Middle frontal gyrus (tissue), 1 donor: Measurements from ENCODE around the gene DHX38.

Experiments
- DNase-seq: peaks from one replicate; pipeline ENCODE4 v3.0.0-alpha.2; 2015; ENCODE audit warnings: low spot score; ENCODE audit errors: extremely low spot score

The DHX38 gene

GRCh38 chr16:72120026-72120425, 26.4 kb downstream of the DHX38 start:
- DNase-seq: no peak

DNA sequence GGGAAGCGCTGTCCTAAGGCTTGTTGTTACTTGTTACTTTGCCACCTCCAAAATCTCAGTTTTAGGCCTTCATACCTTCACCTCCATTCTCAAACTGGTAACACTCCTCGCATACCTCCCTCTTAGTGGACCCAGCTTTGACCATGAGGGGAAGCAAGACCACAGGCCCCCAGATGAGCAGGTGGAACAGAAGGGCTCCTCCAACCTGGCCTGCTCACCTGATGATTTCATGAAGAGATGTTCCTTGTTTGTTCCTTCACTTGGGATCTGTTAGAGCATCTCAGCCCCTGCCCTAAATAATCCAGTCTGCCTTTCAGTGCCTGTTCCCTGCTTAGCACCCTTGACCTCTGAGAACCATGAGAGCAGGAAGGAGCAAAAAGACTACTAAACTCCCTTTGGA, 28.7 kb downstream of the DHX38 start:
- no peak for DNase-seq

- DNase-seq: no peak
These were observed 29.3 kb downstream of the DHX38 start for GRCh38 chr16:72122916-72123315.

DNA sequence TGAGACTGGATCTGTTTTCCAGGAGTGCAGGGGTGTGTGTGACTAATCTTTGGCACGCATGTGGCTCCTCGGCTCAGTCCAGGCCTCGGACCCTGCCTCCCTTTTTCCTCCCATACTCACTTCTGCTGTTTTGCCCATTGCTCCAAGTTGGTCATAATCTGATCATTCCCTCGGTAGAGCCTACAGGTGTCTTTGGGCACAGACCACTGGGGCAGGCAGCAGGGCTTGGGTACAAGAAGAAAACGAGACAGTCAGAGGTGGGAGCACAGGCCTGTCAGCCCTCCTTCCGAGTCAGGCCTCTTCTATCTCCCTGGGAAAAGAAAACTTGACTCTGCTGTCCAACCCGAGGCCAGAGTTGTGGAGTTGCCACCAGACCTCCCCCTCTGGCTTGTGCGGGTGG, 29.8 kb downstream of the DHX38 start:
- DNase-seq: no peak

GRCh38 chr16:72124148-72124547, 30.5 kb downstream of the DHX38 start:
- no peak for DNase-seq

GRCh38 chr16:72124761-72125634, 31.4 kb downstream of the DHX38 start:
- peak; percentile 57 for DNase-seq

DNA sequence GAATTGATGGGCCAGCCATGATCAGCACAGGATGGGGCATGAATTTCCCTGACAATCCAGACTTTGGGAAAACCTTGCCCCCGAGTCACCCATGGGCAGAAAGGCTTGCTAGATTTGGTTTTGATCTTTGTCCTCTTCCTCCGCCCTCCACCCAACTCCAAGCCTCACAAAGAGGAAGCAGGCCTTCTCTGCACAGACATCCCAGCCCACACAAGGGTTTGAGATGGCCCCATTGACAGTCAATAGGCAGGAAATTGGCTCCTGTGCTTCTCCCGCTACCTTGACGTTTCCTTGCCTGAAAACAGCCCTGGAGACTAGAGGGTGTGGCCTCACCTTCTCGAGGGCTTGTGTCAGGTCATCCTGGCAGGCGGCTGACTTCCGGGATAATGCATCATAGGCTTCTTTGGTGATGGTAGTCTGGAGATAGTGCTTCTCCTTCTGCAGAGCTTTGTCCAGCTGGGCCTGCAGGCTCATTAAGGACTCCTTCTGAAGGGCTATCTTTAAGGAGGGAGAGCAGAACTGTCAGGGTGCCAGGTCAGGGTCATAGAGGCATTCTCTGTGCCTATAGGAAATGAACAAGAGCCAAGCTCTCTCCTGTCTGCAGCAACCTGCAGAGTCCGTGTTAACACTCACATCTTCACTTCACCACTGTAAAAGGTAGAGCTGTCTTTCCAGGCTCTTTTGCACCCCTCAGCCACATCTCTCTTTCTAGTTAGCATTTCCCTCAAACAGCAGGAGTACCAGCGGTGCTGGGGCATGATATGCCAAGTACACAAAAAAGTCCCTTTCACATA, 32.2 kb downstream of the DHX38 start:
- DNase-seq: no peak

DNA sequence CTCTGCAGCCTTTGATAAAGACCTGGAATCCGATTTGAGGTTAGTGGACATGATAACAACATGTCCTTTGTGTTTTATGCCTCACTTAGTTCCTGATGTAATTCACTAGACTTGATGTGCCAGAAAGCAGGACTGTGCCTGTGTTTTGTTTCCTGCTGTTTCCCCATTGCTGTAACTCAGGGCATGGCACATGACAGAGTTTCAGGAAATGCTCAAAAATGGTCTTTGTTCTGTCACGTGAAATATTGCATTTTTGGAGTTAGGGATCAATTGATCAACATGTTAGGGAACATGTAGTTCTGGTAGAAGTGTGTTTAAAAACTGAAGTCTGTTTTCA, 32.8 kb downstream of the DHX38 start:
- no peak for DNase-seq

GRCh38 chr16:72128701-72129100, 35.1 kb downstream of the DHX38 start:
- no peak for DNase-seq

GRCh38 chr16:72129976-72130656, 36.5 kb downstream of the DHX38 start:
- no peak for DNase-seq

DNA sequence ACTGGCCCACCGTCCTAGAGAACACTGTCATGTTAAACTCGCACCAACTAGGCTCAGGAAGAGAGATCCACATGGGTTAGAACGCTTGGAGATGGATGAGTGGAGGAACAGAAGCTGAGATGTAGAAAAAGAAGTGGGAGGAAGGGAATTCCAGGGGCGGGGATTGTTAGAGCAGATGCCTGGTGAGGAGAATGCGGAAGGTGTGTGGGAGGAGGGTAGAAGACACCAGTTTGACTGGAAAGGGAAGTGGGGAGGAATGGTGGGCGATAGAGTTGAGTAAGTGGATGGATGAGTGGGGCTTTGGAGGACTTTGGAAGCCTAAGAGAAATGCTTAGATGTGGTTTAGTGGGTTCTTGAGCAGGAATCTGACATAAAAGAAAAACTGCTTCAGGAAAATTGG, 37.4 kb downstream of the DHX38 start:
- no peak for DNase-seq

DNA sequence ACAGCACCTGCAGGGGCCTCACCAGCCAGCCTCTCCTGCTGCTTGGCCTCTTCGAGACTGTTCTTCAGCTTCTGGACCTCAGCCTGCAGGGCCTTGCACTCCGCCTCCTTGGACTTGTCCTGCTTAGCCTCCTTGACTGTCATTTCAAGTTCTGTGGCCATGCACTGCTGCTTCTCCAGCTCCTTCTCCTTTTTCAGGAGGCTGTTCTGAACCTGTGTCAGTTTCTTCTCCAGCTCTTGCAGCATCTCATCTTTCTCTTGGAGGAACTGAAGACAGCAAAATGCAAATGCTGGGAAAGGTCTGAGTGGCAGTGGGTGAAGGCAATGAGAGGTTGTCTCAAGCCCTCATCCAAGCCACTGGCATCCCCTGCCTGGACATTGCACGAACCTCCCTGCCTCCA, 39.1 kb downstream of the DHX38 start:
- DNase-seq: no peak

GRCh38 chr16:72134507-72134906, 40.9 kb downstream of the DHX38 start:
- no peak for DNase-seq

DNA sequence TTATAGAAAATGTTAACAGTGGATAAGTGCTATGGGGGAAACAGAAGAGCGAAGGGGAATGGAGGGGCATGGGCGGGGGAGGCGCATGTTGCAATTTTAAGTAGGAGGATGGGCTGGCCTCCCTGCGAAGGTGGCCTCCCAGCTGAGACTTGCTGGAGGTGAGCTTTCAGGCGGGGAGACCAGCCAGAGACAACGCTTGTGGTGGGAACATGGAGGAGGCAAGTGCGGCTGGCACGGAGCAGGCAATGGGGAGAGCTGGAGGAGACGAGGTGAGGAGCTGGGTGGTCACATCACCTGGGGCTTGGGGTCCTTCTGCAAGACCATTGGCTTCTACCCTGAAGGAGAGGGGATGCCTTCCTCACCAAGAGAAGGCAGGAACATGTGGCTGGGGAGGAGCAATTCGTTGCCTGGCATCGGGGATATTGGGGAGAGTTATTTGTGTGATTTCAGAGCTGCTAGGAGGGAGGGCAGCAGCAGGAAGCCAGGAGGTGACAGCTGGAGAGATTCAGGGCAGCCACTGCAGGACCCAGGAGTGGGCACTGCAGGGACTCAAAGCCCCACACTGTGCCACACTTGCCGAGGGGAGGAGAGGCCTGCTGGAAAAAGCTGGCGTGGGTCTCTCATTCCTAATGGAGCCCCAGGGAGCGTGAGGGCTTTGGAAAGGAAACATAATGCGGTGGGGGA, 43.9 kb downstream of the DHX38 start:
- DNase-seq: no peak

GRCh38 chr16:72138064-72138572, 44.5 kb downstream of the DHX38 start:
- no peak for DNase-seq

DNA sequence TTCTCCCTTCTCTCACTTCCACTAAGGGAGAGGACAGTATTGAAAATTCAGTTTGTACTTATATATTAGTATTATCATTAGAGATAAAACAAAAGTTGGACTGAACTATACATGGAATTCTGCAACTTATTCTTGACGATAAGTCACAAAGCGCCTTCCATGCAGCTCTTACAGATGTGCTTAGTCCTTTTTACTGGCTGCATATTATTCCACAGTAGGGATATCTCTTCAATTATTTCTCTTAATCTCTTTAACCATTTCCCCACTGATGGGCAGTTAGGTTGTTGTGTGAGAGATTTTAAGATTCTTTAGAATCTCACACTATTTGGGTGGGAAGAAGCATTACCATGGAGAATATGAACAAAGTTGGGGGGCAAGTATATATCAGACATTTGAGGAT, 46.3 kb downstream of the DHX38 start:
- no peak for DNase-seq

GRCh38 chr16:72142476-72142875, 48.8 kb downstream of the DHX38 start:
- no peak for DNase-seq

- DNase-seq: no peak
These were observed 56.2 kb downstream of the DHX38 start for GRCh38 chr16:72149676-72150464.

DNA sequence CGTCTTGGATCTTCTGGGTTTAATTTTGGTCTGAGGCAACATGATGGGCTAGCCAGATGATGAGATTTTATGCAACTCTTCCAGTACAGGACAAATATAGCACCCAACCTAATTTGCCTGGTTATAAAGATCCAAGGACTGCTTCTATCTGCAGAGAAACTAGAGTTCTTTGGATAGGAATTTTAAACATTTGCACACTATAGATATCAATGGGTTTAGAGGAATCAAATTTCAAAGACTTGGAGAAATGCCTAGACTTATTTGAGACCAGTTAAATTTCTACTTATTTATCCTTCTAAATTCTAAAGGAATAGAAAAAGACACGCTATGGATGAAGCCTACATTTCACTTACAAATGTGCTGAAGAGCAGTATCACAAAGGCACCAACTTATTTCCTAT, 65.7 kb downstream of the DHX38 start:
- no peak for DNase-seq

- DNase-seq: no peak
These were observed 66.2 kb downstream of the DHX38 start for GRCh38 chr16:72159801-72160200.
